Measurements from ENCODE around the gene RAB37. TPM values are rescaled to one million over a fixed set of nuclear protein-coding genes. Genes with fewer than 3 reads are reported as not detected.

RAB37 gene
- polyA plus RNA-seq, 4 donors, result 4.8 to 5.6 (median 4.9) TPM

Other genes with a start within 250 kb of the RAB37 start
- gene CD300LB, start 205.8 kb upstream of the RAB37 start, polyA plus RNA-seq (ENCODE audit: insufficient read length in 4 of 4), result under 1 TPM; 0.08 to 0.26 (median 0.14) TPM
- under 1 TPM; 0.30 to 0.39 (median 0.31) TPM for gene CD300C, start 191.1 kb upstream of the RAB37 start, polyA plus RNA-seq (ENCODE audit: insufficient read length in 4 of 4)
- under 1 TPM in 1 of 4 donors, not detected in 3; 0.34 TPM for gene CD300H, start 169.7 kb upstream of the RAB37 start, polyA plus RNA-seq (ENCODE audit: insufficient read length in 4 of 4)
- gene CD300LD, start 145.0 kb upstream of the RAB37 start, polyA plus RNA-seq (ENCODE audit: insufficient read length in 4 of 4), result not detected
- gene CD300E, start 113.5 kb upstream of the RAB37 start, polyA plus RNA-seq (ENCODE audit: insufficient read length in 4 of 4), result under 1 TPM; 0.12 to 0.32 (median 0.18) TPM
- gene CD300LF, start 24.3 kb upstream of the RAB37 start, polyA plus RNA-seq (ENCODE audit: insufficient read length in 4 of 4), result under 1 TPM; 0.22 to 0.44 (median 0.36) TPM
- gene NHERF1, start 11.4 kb downstream of the RAB37 start, polyA plus RNA-seq (ENCODE audit: insufficient read length in 4 of 4), result 100 to 1,000 TPM; 153 to 188 (median 177) TPM
- gene NAT9, start 39.1 kb downstream of the RAB37 start, polyA plus RNA-seq (ENCODE audit: insufficient read length in 4 of 4), result 10 to 100 TPM; 38.9 to 55.6 (median 47.7) TPM
- under 1 TPM; 0.17 to 0.35 (median 0.21) TPM for gene GRIN2C, start 122.6 kb downstream of the RAB37 start, polyA plus RNA-seq (ENCODE audit: insufficient read length in 4 of 4)
- gene FDXR, start 135.7 kb downstream of the RAB37 start, polyA plus RNA-seq (ENCODE audit: insufficient read length in 4 of 4), result 10 to 100 TPM in 1 of 4 donors, 1 to 10 TPM in 3; 4.1 to 11.6 (median 9.2) TPM
- gene FADS6, start 156.4 kb downstream of the RAB37 start, polyA plus RNA-seq (ENCODE audit: insufficient read length in 4 of 4), result under 1 TPM; 0.38 to 0.52 (median 0.47) TPM
- under 1 TPM; 0.44 to 0.90 (median 0.75) TPM for gene USH1G, start 186.0 kb downstream of the RAB37 start, polyA plus RNA-seq (ENCODE audit: insufficient read length in 4 of 4)
- not detected for gene OTOP2, start 187.0 kb downstream of the RAB37 start, polyA plus RNA-seq (ENCODE audit: insufficient read length in 4 of 4)
- gene OTOP3, start 198.6 kb downstream of the RAB37 start, polyA plus RNA-seq (ENCODE audit: insufficient read length in 4 of 4), result not detected
- gene HID1, start 235.5 kb downstream of the RAB37 start, polyA plus RNA-seq (ENCODE audit: insufficient read length in 4 of 4), result 10 to 100 TPM; 11.6 to 19.1 (median 13.5) TPM